Upper lobe of left lung (tissue), 6 donors: Measurements from ENCODE around the gene MYT1. TPM values are rescaled to one million over a fixed set of nuclear protein-coding genes. Genes with fewer than 3 reads are reported as not detected.

Experiments
- ATAC-seq, 2 donors: fragments of 200-7000 bp; cut with Tn5 transposase; one replicate each; pipeline ENCODE4 v1.9.1; 2022; ENCODE audit warnings: mild to moderate bottlenecking in 2 of 2, moderate library complexity in 2 of 2; ENCODE audit not compliant: low FRiP score in 2 of 2
- DNase-seq, 2 donors: peaks; one replicate each; pipeline ENCODE4 v3.0.0-alpha.2; 2019 to 2020
- H3K27ac ChIP-seq, 4 donors: fragments of 200-600 bp; sonication (generic); one replicate each; pipeline ENCODE4 v1.5.1; 2016 to 2019
- H3K27me3 ChIP-seq, 4 donors: fragments of 200-600 bp; sonication (generic); one replicate each; pipeline ENCODE4 v1.5.1; 2017 to 2019
- H3K36me3 ChIP-seq, 4 donors: fragments of 200-600 bp; sonication (generic); one replicate each; pipeline ENCODE4 v1.5.1; 2016 to 2019
- H3K4me1 ChIP-seq, 4 donors: fragments of 200-600 bp; sonication (generic); one replicate each; pipeline ENCODE4 v1.5.1; 2018 to 2019
- H3K4me3 ChIP-seq, 4 donors: fragments of 200-600 bp; sonication (generic); one replicate each; pipeline ENCODE4 v1.5.1; 2017 to 2019; ENCODE audit warnings: mild to moderate bottlenecking in 2 of 4, moderate library complexity in 1 of 4
- H3K9me3 ChIP-seq, 4 donors: fragments of 200-600 bp; sonication (generic); one replicate each; pipeline ENCODE4 v1.5.1; 2018 to 2019
- CTCF ChIP-seq, 6 experiments: fragments of 450-650 bp in 4 of 6; fragments of 200-600 bp in 2 of 6; sonication (generic) in 2 of 6; IDR thresholded peaks; one replicate each; pipeline ENCODE4 v1.5.1; 2016 to 2019; ENCODE audit warnings: antibody characterized with exemption in 6 of 6
- EP300 ChIP-seq, 4 donors: sonication (generic); formaldehyde crosslinking; IDR thresholded peaks; one replicate each; pipeline ENCODE4 v1.5.1; 2017; ENCODE audit warnings: antibody characterized with exemption in 4 of 4, control low read depth in 2 of 4
- POLR2A ChIP-seq, 4 donors: fragments of 450-650 bp; IDR thresholded peaks; one replicate each; pipeline ENCODE4 v1.5.1; 2016 to 2017; ENCODE audit warnings: antibody characterized with exemption in 4 of 4, mild to moderate bottlenecking in 2 of 4
- POLR2AphosphoS5 ChIP-seq, 2 donors: sonication (generic); formaldehyde crosslinking; IDR thresholded peaks; one replicate each; pipeline ENCODE4 v1.5.1; 2017; ENCODE audit warnings: antibody characterized with exemption in 2 of 2
- WGBS, 2 donors: methylation state at CpG; one replicate each; pipeline ENCODE4 v1.1.5; 2017 to 2018; 5-methylcytosine and 5-hydroxymethylcytosine counted together
- total RNA-seq, 6 donors: library from RNA; depleted of rRNA in 4 of 6; stranded (reverse); fragments of >200 nt in 4 of 6; gene quantifications; one replicate each; pipeline versions ENCODE4 v1.1.0 to v1.2.1, GENCODE V29; 2016 to 2021
- donor health status: DM: no; HTN: no; CAD: no; lungs with moderate emphysema.
- donor health status: DM: no; HTN: yes; CAD: no; lungs with severe emphysema.

MYT1 gene
- total RNA-seq, 6 donors from 2014 or later, result 0.09 to 3.1 TPM; not detected in 4

DNA sequence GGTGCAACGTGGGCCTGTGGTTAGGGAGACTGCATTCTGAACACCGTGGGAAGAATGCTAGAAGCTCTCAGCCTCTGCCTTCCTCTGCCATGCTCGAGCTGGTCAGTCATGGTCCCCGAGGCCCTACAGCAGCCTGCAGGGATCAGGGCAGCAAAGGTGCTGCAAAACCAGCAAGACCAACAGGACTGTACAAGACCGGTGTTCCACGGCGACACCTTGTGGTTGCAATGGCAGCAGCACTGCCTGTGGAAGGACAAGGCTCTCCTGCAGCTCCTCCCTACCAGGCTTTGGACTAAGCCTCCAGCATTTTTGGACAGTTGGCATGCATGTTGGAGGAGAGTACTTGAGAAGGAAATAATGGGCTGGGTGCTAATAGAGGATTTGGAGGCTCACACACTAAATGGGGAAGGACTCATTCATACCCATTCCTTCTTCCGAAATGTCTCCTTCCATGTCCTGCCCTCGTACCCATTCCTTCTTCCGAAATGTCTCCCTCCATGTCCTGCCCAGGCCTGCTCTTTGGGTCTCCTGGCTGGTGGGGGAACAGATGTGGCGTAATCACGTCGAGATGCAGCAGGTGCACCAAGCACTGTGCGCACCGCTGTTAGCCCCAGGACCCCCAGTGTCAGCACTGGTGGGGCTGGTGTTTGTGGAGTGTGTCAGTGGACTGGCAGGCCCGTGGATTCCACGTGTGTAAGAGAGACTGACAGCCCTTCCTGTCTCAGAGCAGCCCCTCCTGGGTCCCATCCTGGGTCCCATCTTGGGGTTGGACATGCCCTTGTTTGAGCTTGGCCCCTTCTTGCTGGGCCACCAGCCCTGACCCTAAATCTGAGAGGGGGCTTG, 18.6 kb upstream of the MYT1 start:
- Histone ChIP-seq H3K27ac (no peak overlapping the region), H3K4me1 (no peaks in the 10 kb centered on the region), H3K4me3 (no peak overlapping the region), H3K36me3 (no peaks in the 10 kb centered on the region), H3K9me3 (peaks cover 0 to 11% (median 0%) of the 10 kb centered on the region in 4 donors), H3K27me3 (no peaks in the 10 kb centered on the region)
- TF ChIP-seq EP300 (IDR thresholded peaks at IDR 0.05) (no peak), POLR2A (IDR thresholded peaks at IDR 0.05) (no peak), POLR2AphosphoS5 (IDR thresholded peaks at IDR 0.05) (no peak), CTCF (IDR thresholded peaks at IDR 0.05) (no peak)
- ATAC-seq, result no peak
- DNase-seq, result peak in 1 of 2 donors; percentile 9
- WGBS, 2 donors, result 88 to 89% methylated on average over 15 to 17 of the region's 17 CpGs

GRCh38 chr20:64146301-64146935, 17.8 kb upstream of the MYT1 start:
- Histone ChIP-seq H3K4me1 (no peaks in the 10 kb centered on the region), H3K9me3 (peaks cover 0 to 11% (median 0%) of the 10 kb centered on the region in 4 donors), H3K4me3 (no peak overlapping the region), H3K27ac (no peak overlapping the region), H3K36me3 (no peaks in the 10 kb centered on the region), H3K27me3 (no peaks in the 10 kb centered on the region)
- TF ChIP-seq CTCF (IDR thresholded peaks at IDR 0.05), result no peak
- no peak for TF ChIP-seq POLR2A (IDR thresholded peaks at IDR 0.05)
- TF ChIP-seq POLR2AphosphoS5 (IDR thresholded peaks at IDR 0.05), result no peak
- TF ChIP-seq EP300 (IDR thresholded peaks at IDR 0.05), result no peak
- DNase-seq (peak in 1 of 2 donors; percentile 9), ATAC-seq (no peak)
- 80 to 92% methylated on average over 7 of the region's 7 CpGs for WGBS, 2 donors

DNA sequence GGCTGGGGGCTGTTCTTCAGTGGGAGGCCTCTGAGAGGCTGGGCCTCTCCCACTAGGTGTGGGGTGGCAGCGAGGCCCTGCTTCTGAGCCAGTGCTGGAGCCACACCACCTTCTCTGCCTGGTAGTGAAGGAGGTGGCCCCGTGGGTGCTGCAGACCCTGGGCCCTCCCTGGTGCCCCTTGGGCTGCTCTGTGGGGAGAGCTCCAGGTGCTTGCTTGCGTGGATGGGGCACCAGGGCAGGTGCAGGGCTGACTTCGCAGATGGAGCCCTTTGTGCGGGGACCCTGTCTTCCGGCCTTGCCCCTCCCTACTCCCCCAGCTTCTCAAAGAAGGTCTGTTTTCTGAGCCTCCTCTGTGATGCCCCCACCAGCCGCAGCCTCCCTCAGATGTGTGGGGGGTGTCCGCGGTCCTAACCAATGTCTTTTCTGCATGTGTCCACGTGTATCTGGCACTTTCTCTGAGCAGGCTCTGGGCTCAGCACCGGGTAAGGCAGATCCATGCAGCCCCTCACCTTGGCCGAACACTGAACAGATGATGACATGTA, 17.2 kb upstream of the MYT1 start:
- no peak for ATAC-seq
- Histone ChIP-seq H3K27me3 (no peaks in the 10 kb centered on the region), H3K27ac (no peak overlapping the region), H3K4me3 (no peak overlapping the region), H3K36me3 (no peaks in the 10 kb centered on the region), H3K9me3 (peaks cover 0 to 11% (median 0%) of the 10 kb centered on the region in 4 donors), H3K4me1 (no peaks in the 10 kb centered on the region)
- TF ChIP-seq POLR2AphosphoS5 (IDR thresholded peaks at IDR 0.05), result no peak
- TF ChIP-seq POLR2A (IDR thresholded peaks at IDR 0.05), result no peak
- TF ChIP-seq EP300 (IDR thresholded peaks at IDR 0.05), result no peak
- TF ChIP-seq CTCF (IDR thresholded peaks at IDR 0.05), result no peak
- peak; percentile 10 to 53 for DNase-seq
- 83 to 85% methylated on average over 7 to 12 of the region's 12 CpGs for WGBS, 2 donors

DNA sequence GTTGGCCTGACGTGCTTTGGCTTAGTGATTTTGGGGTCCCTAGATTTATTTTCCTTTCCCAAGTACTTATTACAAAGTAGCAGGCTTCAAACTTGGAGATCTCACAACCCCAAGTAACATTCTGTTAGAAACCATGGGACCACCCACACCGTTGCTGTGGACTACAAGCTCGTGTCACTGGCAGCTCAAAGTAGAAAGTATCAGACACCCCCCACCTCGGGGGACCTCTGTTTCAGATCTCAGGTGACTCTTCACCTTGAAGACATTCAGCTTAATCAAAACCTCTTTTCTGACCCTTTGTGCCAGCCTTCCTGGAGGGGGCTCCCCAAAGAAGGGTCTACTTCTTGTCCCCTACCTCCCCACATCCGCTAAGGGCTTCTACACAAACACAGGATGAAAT, 15.7 kb upstream of the MYT1 start:
- DNase-seq (no peak), ATAC-seq (no peak)
- TF ChIP-seq POLR2AphosphoS5 (IDR thresholded peaks at IDR 0.05) (no peak), CTCF (IDR thresholded peaks at IDR 0.05) (no peak), EP300 (IDR thresholded peaks at IDR 0.05) (no peak), POLR2A (IDR thresholded peaks at IDR 0.05) (no peak)
- Histone ChIP-seq H3K9me3 (peaks cover 0 to 11% (median 0%) of the 10 kb centered on the region in 4 donors), H3K4me1 (no peaks in the 10 kb centered on the region), H3K36me3 (no peaks in the 10 kb centered on the region), H3K4me3 (no peak overlapping the region), H3K27ac (no peak overlapping the region), H3K27me3 (no peaks in the 10 kb centered on the region)
- 82 to 86% methylated on average over 5 of the region's 5 CpGs for WGBS, 2 donors
